NB4 (cell line): ENCODE results near the gene KMT2B.

Source experiments
- CTCF ChIP-seq: IDR thresholded peaks from one replicate; pipeline ENCODE4 v1.5.1; 2012; ENCODE audit warnings: low read depth, low read length
- MAX ChIP-seq: IDR thresholded peaks from 2 replicates; pipeline ENCODE4 v1.6.1; 2011; ENCODE audit warnings: low read depth, low read length
- POLR2A ChIP-seq: IDR thresholded peaks from 2 replicates; pipeline ENCODE4 v1.6.1; 2011; ENCODE audit warnings: mild to moderate bottlenecking; ENCODE audit not compliant: insufficient read length; ENCODE audit errors: extremely low read depth

GRCh38 chr19:35692010-35692409, 25.8 kb upstream of the KMT2B start:
- TF ChIP-seq POLR2A (no peak), CTCF (no peak), MAX (no peak)
